WTC11 (cell line): ENCODE results near the gene AK8.

Experiments used
- ELF4 ChIP-seq: sonication (generic); formaldehyde crosslinking; IDR thresholded peaks from 2 replicates; pipeline ENCODE4 v1.8.1; 2022; ENCODE audit warnings: low read depth, mild to moderate bottlenecking, moderate library complexity, missing genetic modification reagents
- JUN ChIP-seq: sonication (generic); formaldehyde crosslinking; IDR thresholded peaks from 2 replicates; pipeline ENCODE4 v1.8.0; 2023; ENCODE audit warnings: mild to moderate bottlenecking, missing genetic modification reagents
- MYBL2 ChIP-seq: sonication (generic); formaldehyde crosslinking; IDR thresholded peaks from 2 replicates; pipeline ENCODE4 v1.8.1; 2023; ENCODE audit warnings: mild to moderate bottlenecking, moderate library complexity, missing genetic modification reagents
- ZNF423 ChIP-seq: fragments of 250-450 bp; sonication (Bioruptor Pico); IDR thresholded peaks from 2 replicates; pipeline ENCODE4 v2.1.2; 2022; ENCODE audit warnings: mild to moderate bottlenecking, moderate library complexity
- TF ChIP-seq, protein P1 (sequence below): sonication (generic); formaldehyde crosslinking; IDR thresholded peaks from 2 replicates; pipeline ENCODE4 v1.8.0; 2022; ENCODE audit warnings: missing genetic modification reagents
- TF ChIP-seq, protein P2 (sequence below): sonication (generic); formaldehyde crosslinking; IDR thresholded peaks from 2 replicates; pipeline ENCODE4 v1.8.1; 2023; ENCODE audit warnings: mild to moderate bottlenecking, missing genetic modification reagents, moderate library complexity
- TF ChIP-seq, protein P3 (sequence below): fragments of 200-600 bp; IDR thresholded peaks from 2 replicates; pipeline ENCODE4 v1.8.0; 2022; ENCODE audit warnings: antibody characterized with exemption
- TF ChIP-seq, protein P4 (sequence below): sonication (generic); formaldehyde crosslinking; IDR thresholded peaks from 2 replicates; pipeline ENCODE4 v1.8.1; 2022; ENCODE audit warnings: mild to moderate bottlenecking, missing genetic modification reagents, moderate library complexity, borderline replicate concordance
- TF ChIP-seq, protein P5 (sequence below): sonication (generic); formaldehyde crosslinking; IDR thresholded peaks from 2 replicates; pipeline ENCODE4 v1.8.0; 2022; ENCODE audit warnings: mild to moderate bottlenecking, missing genetic modification reagents
- TF ChIP-seq, protein P6 (sequence below): sonication (generic); formaldehyde crosslinking; IDR thresholded peaks from 2 replicates; pipeline ENCODE4 v1.8.1; 2022; ENCODE audit warnings: missing genetic modification reagents, borderline replicate concordance

DNA sequence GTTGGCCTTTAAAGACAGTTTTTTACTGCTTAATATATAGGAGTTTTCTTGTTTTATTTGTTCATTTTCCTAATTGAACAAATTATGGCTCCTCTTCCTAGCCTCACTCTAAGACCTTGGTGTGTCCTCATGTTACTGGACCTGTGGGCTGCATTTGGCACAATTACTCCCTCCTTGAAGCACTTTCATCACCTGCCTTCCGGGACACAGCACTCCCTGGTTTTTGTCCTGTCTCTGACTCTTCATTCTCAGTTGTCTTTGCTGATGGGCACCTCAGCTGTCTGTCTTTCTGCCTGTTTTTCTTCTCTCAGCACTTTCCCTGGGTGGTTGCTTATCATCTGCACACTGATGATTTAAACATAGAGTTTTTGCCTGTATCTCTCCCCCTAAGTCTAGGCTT is 194.2 kb downstream of the AK8 start:
- TF ChIP-seq, protein P1, sequence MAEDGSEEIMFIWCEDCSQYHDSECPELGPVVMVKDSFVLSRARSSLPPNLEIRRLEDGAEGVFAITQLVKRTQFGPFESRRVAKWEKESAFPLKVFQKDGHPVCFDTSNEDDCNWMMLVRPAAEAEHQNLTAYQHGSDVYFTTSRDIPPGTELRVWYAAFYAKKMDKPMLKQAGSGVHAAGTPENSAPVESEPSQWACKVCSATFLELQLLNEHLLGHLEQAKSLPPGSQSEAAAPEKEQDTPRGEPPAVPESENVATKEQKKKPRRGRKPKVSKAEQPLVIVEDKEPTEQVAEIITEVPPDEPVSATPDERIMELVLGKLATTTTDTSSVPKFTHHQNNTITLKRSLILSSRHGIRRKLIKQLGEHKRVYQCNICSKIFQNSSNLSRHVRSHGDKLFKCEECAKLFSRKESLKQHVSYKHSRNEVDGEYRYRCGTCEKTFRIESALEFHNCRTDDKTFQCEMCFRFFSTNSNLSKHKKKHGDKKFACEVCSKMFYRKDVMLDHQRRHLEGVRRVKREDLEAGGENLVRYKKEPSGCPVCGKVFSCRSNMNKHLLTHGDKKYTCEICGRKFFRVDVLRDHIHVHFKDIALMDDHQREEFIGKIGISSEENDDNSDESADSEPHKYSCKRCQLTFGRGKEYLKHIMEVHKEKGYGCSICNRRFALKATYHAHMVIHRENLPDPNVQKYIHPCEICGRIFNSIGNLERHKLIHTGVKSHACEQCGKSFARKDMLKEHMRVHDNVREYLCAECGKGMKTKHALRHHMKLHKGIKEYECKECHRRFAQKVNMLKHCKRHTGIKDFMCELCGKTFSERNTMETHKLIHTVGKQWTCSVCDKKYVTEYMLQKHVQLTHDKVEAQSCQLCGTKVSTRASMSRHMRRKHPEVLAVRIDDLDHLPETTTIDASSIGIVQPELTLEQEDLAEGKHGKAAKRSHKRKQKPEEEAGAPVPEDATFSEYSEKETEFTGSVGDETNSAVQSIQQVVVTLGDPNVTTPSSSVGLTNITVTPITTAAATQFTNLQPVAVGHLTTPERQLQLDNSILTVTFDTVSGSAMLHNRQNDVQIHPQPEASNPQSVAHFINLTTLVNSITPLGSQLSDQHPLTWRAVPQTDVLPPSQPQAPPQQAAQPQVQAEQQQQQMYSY, result no peak
- TF ChIP-seq JUN (CRISPR knock-in tag) (no peak), ELF4 (CRISPR knock-in tag) (no peak), ZNF423 (no peak), MYBL2 (CRISPR knock-in tag) (no peak)
- TF ChIP-seq, protein P2, sequence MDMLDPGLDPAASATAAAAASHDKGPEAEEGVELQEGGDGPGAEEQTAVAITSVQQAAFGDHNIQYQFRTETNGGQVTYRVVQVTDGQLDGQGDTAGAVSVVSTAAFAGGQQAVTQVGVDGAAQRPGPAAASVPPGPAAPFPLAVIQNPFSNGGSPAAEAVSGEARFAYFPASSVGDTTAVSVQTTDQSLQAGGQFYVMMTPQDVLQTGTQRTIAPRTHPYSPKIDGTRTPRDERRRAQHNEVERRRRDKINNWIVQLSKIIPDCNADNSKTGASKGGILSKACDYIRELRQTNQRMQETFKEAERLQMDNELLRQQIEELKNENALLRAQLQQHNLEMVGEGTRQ (CRISPR knock-in tag), result no peak
- TF ChIP-seq, protein P3, sequence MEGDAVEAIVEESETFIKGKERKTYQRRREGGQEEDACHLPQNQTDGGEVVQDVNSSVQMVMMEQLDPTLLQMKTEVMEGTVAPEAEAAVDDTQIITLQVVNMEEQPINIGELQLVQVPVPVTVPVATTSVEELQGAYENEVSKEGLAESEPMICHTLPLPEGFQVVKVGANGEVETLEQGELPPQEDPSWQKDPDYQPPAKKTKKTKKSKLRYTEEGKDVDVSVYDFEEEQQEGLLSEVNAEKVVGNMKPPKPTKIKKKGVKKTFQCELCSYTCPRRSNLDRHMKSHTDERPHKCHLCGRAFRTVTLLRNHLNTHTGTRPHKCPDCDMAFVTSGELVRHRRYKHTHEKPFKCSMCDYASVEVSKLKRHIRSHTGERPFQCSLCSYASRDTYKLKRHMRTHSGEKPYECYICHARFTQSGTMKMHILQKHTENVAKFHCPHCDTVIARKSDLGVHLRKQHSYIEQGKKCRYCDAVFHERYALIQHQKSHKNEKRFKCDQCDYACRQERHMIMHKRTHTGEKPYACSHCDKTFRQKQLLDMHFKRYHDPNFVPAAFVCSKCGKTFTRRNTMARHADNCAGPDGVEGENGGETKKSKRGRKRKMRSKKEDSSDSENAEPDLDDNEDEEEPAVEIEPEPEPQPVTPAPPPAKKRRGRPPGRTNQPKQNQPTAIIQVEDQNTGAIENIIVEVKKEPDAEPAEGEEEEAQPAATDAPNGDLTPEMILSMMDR, result no peak
- TF ChIP-seq, protein P4, sequence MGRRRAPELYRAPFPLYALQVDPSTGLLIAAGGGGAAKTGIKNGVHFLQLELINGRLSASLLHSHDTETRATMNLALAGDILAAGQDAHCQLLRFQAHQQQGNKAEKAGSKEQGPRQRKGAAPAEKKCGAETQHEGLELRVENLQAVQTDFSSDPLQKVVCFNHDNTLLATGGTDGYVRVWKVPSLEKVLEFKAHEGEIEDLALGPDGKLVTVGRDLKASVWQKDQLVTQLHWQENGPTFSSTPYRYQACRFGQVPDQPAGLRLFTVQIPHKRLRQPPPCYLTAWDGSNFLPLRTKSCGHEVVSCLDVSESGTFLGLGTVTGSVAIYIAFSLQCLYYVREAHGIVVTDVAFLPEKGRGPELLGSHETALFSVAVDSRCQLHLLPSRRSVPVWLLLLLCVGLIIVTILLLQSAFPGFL, result no peak
- TF ChIP-seq, protein P5, sequence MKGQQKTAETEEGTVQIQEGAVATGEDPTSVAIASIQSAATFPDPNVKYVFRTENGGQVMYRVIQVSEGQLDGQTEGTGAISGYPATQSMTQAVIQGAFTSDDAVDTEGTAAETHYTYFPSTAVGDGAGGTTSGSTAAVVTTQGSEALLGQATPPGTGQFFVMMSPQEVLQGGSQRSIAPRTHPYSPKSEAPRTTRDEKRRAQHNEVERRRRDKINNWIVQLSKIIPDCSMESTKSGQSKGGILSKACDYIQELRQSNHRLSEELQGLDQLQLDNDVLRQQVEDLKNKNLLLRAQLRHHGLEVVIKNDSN (CRISPR knock-in tag), result no peak
- TF ChIP-seq, protein P6, sequence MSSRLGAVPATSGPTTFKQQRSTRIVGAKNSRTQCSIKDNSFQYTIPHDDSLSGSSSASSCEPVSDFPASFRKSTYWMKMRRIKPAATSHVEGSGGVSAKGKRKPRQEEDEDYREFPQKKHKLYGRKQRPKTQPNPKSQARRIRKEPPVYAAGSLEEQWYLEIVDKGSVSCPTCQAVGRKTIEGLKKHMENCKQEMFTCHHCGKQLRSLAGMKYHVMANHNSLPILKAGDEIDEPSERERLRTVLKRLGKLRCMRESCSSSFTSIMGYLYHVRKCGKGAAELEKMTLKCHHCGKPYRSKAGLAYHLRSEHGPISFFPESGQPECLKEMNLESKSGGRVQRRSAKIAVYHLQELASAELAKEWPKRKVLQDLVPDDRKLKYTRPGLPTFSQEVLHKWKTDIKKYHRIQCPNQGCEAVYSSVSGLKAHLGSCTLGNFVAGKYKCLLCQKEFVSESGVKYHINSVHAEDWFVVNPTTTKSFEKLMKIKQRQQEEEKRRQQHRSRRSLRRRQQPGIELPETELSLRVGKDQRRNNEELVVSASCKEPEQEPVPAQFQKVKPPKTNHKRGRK, result no peak
